Mesendoderm (in vitro differentiated cells): Measurements from ENCODE around the gene GBGT1.

Experiments
- DNase-seq: peaks from one replicate; pipeline ENCODE4 v3.0.0; 2013
- H2AK5ac ChIP-seq: 2 replicates; pipeline ENCODE4 v1.6.1; 2013; ENCODE audit warnings: low read length, inconsistent platforms
- H2BK120ac ChIP-seq: 2 replicates; pipeline ENCODE4 v1.6.1; 2013; ENCODE audit warnings: low read depth, mild to moderate bottlenecking, low read length, moderate library complexity, mixed read lengths
- H2BK15ac ChIP-seq: replicated peaks from 2 replicates; pipeline ENCODE4 v1.6.1; 2013; ENCODE audit warnings: low read depth, mild to moderate bottlenecking, moderate library complexity
- H2BK5ac ChIP-seq: 2 replicates; pipeline ENCODE4 v1.6.1; 2013; ENCODE audit warnings: low read length, inconsistent platforms
- H3K18ac ChIP-seq: 2 replicates; pipeline ENCODE4 v1.6.1; 2013; ENCODE audit warnings: mild to moderate bottlenecking, low read length, mixed read lengths
- H3K23ac ChIP-seq: one replicate; pipeline ENCODE4 v1.6.1; 2013; ENCODE audit warnings: low read length
- H3K27ac ChIP-seq: 2 replicates; pipeline ENCODE4 v1.5.1; 2013; ENCODE audit warnings: low read depth, mild to moderate bottlenecking, inconsistent platforms, low read length, moderate library complexity
- H3K27me3 ChIP-seq: 2 replicates; pipeline ENCODE4 v1.6.1; 2013; ENCODE audit warnings: low read length, control low read depth, mild to moderate bottlenecking, inconsistent platforms; ENCODE audit not compliant: insufficient read depth, poor library complexity
- H3K36me3 ChIP-seq: 2 replicates; pipeline ENCODE4 v1.6.1; 2013; ENCODE audit warnings: low read length, inconsistent platforms; ENCODE audit not compliant: control insufficient read depth, insufficient read depth
- H3K4ac ChIP-seq: one replicate; pipeline ENCODE4 v1.6.1; 2013; ENCODE audit warnings: low read depth, mild to moderate bottlenecking, low read length, moderate library complexity
- H3K4me1 ChIP-seq: 2 replicates; pipeline ENCODE4 v1.6.1; 2013; ENCODE audit warnings: low read depth, low read length, inconsistent platforms; ENCODE audit not compliant: control insufficient read depth
- H3K4me2 ChIP-seq: 2 replicates; pipeline ENCODE4 v1.6.1; 2013; ENCODE audit warnings: low read length
- H3K4me3 ChIP-seq: 2 replicates; pipeline ENCODE4 v1.5.1; 2013; ENCODE audit warnings: mild to moderate bottlenecking, low read length
- H3K56ac ChIP-seq: one replicate; pipeline ENCODE4 v1.6.1; 2013; ENCODE audit warnings: low read length
- H3K79me1 ChIP-seq: 2 replicates; pipeline ENCODE4 v1.6.1; 2013; ENCODE audit warnings: low read length, inconsistent platforms
- H3K79me2 ChIP-seq: 2 replicates; pipeline ENCODE4 v1.6.1; 2013; ENCODE audit warnings: mild to moderate bottlenecking, low read length; ENCODE audit not compliant: control insufficient read depth, insufficient read depth
- H3K9ac ChIP-seq: 2 replicates; pipeline ENCODE4 v1.6.1; 2013; ENCODE audit warnings: low read length, inconsistent platforms
- H4K5ac ChIP-seq: one replicate; pipeline ENCODE4 v1.6.1; 2013; ENCODE audit warnings: low read length
- H4K8ac ChIP-seq: one replicate; pipeline ENCODE4 v1.6.1; 2013; ENCODE audit warnings: low read depth, mild to moderate bottlenecking, control low read depth, low read length, moderate library complexity
- WGBS: extraction: QIAGEN DNeasy Blood & Tissue Kit; methylation state at CpG from one replicate; pipeline ENCODE4 v1.1.7; 2013; ENCODE audit warnings: low lambda C conversion rate, missing lambda C conversion rate; ENCODE audit not compliant: insufficient coverage; ENCODE audit errors: extremely low coverage; 5-methylcytosine and 5-hydroxymethylcytosine counted together

Gene GBGT1

DNA sequence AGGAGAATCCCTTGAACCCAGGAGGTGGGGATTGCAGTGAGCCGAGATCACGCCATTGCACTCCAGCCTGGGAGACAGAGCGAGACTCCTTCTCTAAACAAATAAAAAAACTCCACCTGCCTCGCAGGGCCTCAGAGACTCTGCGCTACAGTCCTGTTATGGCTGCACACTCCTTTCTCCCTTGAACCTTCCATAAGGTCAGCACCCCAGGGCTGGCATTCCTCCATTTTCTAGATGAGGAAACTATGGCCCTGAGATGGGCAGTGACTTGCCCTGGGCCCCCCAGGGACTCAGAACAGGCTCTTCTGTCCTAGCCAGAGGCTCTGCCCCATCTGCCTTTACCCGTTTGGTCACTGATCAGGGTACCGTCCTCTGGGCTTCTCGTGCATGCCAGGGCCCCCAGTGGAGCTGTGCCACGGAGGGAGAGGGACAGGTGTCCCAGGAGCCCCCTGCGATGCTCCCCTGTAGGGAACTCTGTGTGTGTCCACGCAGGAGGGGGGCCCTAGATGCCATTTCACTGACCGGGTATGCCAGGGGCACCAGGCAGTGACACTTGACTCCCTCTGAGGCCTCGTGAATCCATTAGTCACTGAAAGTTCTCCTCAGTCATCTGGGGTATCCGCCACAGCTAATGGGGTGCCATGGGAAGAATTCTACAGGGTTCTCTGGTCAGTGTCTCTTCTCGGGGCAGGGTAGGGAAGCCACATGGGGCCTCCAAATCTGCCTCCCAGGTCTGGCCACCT, 58.8 kb downstream of the GBGT1 start:
- H3K4ac ChIP-seq = no peak overlapping the region
- no peak overlapping the region for H2BK120ac ChIP-seq
- no peak overlapping the region for H3K4me2 ChIP-seq
- H3K4me1 ChIP-seq = no peaks in the 10 kb centered on the region
- no peak overlapping the region for H3K4me3 ChIP-seq
- H2AK5ac ChIP-seq = no peak overlapping the region
- no peaks in the 10 kb centered on the region for H3K27me3 ChIP-seq
- no peak overlapping the region for H4K8ac ChIP-seq
- H3K23ac ChIP-seq = no peak overlapping the region
- peaks cover 2% of the 10 kb centered on the region for H3K36me3 ChIP-seq
- H3K27ac ChIP-seq = no peak overlapping the region
- DNase-seq = no peak
- no CpG with 5 or more reads among the region's 15 CpGs for WGBS
- H3K79me2 ChIP-seq = no peaks in the 10 kb centered on the region
- no peak overlapping the region for H4K5ac ChIP-seq
- H2BK5ac ChIP-seq = no peak overlapping the region
- H2BK15ac ChIP-seq = no peak overlapping the region
- H3K18ac ChIP-seq = no peak overlapping the region
- no peaks in the 10 kb centered on the region for H3K79me1 ChIP-seq
- H3K9ac ChIP-seq = no peak overlapping the region
- no peak overlapping the region for H3K56ac ChIP-seq

DNA sequence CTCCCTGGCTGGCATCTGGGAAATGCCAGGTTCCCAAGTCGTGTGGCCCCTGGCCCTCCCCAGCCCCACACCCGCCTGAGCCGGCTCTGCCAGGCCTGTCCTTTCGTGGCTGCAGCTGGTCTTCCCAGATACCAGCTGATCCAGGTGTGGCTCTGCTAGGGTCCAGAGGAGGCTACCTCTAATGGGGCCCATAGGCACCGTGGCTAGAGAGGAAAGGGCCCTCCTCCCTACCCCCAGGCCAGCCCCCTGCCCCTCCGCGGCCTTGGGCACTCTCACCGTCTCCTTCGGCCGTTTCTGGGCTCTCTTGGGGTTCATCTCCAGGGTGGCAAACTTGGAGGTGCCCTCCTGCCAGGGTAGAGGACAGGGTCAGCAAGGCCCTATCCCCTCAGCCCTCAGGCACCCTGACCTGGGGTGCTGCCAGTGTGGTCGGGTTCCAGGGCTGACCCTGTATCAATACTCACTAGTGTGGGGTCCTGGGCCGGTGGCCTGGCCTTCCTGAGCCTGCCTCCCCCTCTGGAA, 59.7 kb downstream of the GBGT1 start:
- Histone ChIP-seq H3K79me2 (no peaks in the 10 kb centered on the region), H3K27ac (no peak overlapping the region), H4K5ac (no peak overlapping the region), H3K9ac (no peak overlapping the region), H3K4me2 (no peak overlapping the region), H3K27me3 (no peaks in the 10 kb centered on the region), H2BK120ac (no peak overlapping the region), H3K36me3 (peaks cover 2% of the 10 kb centered on the region), H3K4me3 (no peak overlapping the region), H3K4ac (no peak overlapping the region), H3K56ac (no peak overlapping the region), H3K23ac (no peak overlapping the region), H3K4me1 (no peaks in the 10 kb centered on the region), H3K18ac (no peak overlapping the region), H2BK5ac (no peak overlapping the region), H3K79me1 (no peaks in the 10 kb centered on the region), H2AK5ac (no peak overlapping the region), H4K8ac (no peak overlapping the region), H2BK15ac (no peak overlapping the region)
- no peak for DNase-seq
- no CpG with 5 or more reads among the region's 12 CpGs for WGBS

- no peak overlapping the region for H4K5ac ChIP-seq
- DNase-seq = no peak
- peaks cover 2% of the 10 kb centered on the region for H3K36me3 ChIP-seq
- no peak overlapping the region for H2BK120ac ChIP-seq
- H3K79me1 ChIP-seq = no peaks in the 10 kb centered on the region
- H2BK15ac ChIP-seq = no peak overlapping the region
- H3K4me1 ChIP-seq = no peaks in the 10 kb centered on the region
- no peak overlapping the region for H3K27ac ChIP-seq
- H3K56ac ChIP-seq = no peak overlapping the region
- H3K27me3 ChIP-seq = no peaks in the 10 kb centered on the region
- WGBS = no CpG with 5 or more reads among the region's 14 CpGs
- no peaks in the 10 kb centered on the region for H3K79me2 ChIP-seq
- H3K4me3 ChIP-seq = no peak overlapping the region
- H3K4ac ChIP-seq = no peak overlapping the region
- H3K23ac ChIP-seq = no peak overlapping the region
- H3K18ac ChIP-seq = no peak overlapping the region
- no peak overlapping the region for H2BK5ac ChIP-seq
- no peak overlapping the region for H4K8ac ChIP-seq
- H2AK5ac ChIP-seq = no peak overlapping the region
- H3K4me2 ChIP-seq = no peak overlapping the region
- no peak overlapping the region for H3K9ac ChIP-seq
Measured at GRCh38 chr9:133103183-133103986, 60.3 kb downstream of the GBGT1 start.
